Activated CD8-positive, alpha-beta memory T cell treated with anti-CD3 and anti-CD28 coated beads for 1 hour (primary cell): ENCODE results near the gene ADARB2.
"Not testable (repeated sequence)": the region's sequence is repeated elsewhere in the genome, so short reads cannot be mapped to it uniquely, and the experiment has no call there.

Experiments used
- DNase-seq, 2 donors: peaks; one replicate each; pipeline ENCODE4 v3.0.0-alpha.2; 2020; ENCODE audit warnings: low read depth in 1 of 2; ENCODE audit errors: extremely low read depth in 1 of 2

ADARB2 gene

DNA sequence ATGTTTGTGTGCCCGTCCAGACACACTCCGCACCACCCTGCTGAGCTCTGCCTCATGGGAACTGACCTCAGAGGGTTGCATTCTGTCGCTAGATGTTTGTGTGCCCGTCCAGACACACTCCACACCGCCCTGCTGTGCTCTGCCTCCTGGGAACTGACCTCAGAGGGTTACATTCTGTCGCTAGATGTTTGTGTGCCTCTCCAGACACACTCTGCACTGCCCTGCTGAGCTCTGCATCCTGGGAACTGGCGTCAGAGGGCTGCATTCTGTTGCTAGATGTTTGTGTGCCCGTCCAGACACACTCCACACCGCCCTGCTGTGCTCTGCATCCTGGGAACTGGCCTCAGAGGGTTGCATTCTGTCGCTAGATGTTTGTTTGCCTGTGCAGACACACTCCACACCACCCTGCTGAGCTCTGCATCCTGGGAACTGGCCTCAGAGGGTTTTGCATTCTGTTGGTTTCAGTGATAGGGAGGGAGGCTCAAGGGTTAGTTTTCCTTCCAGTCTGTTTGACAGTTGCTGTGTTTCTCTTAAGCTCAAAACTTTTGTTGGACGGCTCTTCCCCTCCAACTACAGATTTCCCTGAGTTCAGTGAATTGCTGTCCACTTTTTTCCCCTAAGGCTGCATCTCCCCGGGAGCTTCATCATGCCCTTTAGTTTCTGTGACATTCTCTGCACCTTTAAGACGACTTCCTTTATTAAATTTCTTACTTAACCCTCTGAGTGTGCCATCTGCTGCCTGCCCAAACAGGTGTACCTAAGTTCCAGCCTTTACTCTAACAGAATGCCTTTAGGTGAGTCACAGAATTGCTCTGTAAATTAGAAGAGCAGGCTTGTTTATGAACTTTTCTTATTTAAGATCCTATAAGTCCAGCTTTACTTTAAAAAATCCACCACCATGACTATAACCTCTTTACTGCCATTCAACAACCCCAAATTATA, 119.7 kb downstream of the ADARB2 start:
- not testable (repeated sequence) for DNase-seq

DNA sequence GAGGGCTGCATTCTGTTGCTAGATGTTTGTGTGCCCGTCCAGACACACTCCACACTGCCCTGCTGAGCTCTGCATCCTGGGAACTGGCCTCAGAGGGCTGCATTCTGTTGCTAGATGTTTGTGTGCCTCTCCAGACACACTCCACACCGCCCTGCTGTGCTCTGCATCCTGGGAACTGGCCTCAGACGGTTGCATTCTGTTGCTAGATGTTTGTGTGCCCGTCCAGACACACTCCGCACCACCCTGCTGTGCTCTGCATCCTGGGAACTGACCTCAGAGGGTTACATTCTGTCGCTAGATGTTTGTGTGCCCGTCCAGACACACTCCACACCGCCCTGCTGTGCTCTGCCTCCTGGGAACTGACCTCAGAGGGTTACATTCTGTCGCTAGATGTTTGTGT, 120.6 kb downstream of the ADARB2 start:
- not testable (repeated sequence) for DNase-seq

DNA sequence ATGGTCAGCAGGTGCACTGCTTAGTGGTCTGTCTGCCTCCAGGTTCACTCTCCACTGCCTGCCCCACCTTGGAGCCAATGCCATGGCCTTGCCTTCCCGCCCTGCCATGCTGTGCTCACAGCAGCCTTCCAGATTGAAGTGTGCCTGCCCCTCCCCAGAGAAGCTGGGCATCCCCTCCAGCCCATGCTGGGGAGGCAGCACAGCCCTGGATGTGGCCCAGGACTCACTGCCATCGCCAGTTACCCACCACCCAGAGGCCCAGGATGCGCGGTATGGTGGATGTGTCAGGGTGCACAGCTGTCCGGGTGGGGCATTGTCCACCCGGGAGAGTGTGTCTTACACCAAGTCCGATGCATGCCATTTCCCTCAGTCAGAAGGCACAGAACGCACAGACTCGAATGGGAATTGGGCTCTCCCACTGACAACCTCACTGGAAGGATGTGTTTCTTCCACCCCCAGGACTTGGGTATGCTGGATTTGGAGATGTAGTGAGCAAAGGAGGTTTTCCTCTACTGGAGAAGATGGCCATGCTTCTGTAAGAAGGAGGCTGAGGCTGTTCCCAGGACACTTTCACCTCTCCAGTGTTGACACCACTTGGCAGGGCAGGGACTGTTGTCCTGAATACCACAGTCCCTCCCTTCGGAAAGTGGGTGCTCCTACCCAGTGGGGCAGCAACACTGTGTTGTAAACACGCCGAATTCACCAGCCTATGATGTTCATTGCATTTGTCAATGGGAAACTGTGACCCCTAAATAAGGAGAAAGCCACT, 122.0 kb downstream of the ADARB2 start:
- no peak for DNase-seq

DNA sequence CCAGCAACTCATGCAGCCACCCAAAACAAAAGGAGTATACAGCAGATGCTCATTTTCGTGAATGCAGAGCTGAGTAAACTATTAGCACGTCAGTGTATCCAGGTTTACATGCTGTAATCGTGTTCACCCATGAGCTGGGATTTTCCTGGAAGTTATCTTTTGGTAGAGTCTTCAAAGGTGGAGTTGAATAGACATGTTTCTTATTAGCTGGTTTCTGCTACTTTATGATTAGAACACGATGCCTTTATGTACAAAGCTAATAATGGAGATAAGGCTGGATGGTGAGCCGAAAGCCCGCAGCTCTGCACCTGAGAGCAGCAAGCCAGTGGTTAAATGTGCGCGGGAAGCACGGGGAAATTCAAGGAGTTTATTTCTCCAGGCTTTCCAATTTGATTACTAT, 123.8 kb downstream of the ADARB2 start:
- no peak for DNase-seq

DNA sequence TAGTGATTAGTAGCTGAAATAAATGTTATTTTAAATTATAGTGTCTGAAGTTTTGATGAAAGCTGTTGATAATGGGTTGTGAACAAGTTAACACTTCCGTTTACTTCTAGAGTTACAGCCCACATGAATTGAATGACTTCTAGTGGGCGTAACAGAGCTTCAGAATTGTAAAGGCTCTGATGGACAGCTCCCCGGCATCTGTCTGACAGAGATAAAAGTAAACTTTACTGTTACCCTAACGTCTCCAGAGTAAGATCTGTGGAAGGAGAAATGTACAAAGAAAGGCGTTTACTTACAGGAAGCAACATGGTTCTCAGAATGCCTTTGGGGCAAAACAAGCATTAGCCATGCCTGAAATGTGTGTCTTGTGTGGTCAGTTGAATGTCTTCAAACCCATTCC, 124.4 kb downstream of the ADARB2 start:
- no peak for DNase-seq

DNA sequence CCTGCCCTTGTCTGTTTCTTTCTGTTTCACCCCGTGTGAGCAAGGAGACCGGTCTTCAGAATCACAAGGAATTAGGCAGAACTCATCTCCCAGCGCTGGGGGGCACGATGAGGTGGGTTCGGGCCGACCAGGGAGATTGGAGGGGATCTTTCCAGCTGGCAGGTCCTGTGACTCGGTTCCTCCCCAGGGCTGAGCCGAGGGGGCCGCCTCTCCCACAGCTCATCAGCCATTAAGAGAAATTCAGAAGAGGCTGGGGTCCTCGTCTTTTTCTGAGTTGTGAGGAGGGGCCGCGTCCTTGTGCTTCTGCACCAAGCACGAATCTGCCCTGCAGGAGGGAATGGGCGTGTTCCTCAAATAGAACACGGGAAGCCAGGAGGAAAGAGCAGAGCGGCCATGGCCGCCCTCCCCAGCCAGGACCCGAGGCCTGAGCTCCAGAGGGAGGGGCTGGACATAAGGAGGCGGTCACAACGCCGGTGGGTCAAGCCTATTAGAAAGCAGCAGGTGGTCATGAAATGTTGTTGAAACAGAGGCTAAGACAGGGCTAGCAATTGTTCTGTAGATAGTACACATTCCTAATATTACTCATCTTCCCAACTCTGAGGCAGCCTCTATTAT, 125.3 kb downstream of the ADARB2 start:
- DNase-seq: no peak

DNA sequence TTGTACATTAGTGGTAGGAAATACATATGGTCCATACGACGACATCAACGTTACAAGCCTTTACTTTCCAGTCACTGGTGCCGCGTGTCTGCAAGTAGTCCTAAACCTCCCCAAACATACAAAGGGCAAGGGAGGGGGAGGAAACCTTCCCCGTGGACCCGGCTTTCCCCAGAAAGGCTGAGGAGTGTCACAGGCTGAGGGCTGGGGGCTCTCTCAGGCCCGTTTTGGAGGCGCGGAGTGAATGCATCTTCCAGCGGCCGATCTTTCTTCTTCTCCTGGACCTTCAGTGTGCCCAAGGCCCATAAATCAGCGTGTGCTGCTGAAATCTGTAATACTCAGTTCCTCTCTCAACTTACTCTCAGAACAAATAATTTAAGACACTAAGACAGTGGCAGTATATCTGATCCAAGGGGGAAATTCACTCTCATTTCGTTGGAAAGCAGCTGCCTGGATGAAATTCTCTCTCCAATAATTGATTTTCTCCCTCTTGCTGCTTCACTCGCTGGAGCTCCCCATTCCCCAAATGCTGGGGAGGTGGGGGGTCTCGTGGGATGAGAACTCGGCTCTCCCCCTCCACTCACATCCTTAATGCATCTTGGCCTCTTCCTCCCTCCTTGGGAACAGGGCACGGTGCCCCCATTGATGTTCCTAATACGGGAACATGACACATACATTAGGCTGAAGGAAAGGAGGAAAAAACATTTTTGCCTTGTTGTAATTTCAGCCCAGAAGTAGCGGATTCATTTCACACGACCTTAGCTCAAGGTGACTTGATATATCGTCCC, 126.1 kb downstream of the ADARB2 start:
- no peak for DNase-seq

DNA sequence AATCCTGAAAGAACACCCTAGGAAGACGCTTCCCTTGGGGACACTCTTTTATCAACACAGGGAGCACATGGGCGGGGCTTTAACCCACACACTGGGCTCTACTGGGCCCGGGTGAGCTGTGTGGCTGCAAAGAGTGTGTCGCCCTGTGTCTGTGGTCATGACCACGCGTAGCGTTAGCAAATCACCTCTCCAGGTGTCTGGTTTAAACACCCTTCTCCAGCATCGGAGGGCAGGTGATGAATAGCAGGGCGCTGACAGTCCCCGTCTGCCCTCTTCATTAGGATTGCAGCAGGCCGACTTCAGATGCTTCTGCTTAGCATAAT, 127.7 kb downstream of the ADARB2 start:
- DNase-seq: no peak

DNA sequence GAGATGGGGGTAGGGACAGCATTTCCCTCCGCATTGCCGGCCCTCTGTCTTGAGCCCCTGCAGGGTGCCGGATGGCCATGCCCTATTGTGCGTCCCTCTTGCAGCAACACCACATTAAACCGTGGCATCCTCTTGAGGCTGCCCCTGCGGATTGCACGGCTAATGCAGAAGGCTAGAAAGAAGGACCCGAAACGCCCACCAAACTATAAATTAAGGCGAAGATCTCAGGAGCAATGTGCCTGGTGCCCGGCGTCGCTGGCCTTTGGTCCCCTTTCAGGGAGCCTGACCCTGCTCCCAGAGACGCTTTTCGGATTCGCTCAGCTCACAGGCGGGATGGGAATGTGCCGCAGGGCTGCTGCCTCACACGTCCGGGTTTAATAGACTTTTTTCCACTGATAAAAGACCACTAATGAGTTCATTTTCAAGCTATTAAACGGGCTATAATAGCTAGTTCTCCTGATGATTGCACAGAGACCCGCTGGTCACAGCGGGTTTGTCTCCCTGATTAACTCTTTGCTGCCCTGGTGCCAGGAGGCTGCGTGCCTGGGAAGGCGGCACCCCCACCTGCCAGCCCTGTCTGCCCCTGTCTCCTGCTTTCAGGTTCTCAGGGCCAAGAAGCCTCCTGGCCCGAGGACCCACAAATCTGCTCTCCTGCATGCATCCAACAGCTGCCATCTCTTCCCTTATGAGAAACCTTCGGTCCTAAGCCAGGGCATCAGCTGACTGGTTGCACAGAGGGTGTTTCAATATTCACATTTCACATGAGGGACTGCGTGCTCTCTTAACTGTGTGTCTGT, 128.3 kb downstream of the ADARB2 start:
- DNase-seq: no peak

DNA sequence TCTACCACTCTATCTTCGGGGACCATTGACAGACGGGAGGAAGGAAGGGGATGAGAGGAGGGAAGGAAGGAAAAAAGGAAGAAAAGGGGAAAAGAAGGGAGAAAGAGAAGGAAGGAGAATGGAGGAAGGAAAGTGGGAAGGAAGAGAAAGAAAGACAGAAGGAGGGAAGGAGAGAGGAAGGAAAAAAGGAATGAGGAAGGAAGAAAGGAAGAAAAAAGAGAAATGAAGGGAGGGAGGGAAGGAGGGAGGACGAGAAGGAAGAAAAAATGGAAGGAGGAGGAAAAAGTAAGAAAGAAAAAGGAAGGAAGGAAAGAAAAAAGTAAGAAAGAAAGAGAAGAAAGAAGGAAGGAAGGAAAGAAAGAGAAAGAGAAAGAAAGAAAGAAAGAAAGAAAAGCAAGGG, 128.9 kb downstream of the ADARB2 start:
- no peak for DNase-seq

DNA sequence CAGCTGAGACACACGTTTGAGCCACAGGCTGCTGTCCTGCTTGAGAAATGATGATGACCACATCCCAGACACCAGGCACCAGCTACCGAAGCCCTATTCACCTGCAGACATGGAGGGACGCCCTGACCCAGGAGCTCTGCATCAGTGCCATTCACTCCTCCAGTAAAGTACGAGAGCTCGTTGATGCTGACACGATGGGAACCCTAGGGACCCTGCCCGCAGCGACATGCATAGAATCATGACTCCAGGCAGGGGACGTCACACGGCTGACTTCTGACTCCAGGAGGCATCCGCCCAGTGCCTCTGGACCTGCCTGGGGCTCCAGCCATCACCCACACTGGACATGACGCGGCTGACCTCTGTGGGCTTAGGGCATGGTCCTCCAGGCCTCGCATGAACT, 129.9 kb downstream of the ADARB2 start:
- DNase-seq: no peak

DNA sequence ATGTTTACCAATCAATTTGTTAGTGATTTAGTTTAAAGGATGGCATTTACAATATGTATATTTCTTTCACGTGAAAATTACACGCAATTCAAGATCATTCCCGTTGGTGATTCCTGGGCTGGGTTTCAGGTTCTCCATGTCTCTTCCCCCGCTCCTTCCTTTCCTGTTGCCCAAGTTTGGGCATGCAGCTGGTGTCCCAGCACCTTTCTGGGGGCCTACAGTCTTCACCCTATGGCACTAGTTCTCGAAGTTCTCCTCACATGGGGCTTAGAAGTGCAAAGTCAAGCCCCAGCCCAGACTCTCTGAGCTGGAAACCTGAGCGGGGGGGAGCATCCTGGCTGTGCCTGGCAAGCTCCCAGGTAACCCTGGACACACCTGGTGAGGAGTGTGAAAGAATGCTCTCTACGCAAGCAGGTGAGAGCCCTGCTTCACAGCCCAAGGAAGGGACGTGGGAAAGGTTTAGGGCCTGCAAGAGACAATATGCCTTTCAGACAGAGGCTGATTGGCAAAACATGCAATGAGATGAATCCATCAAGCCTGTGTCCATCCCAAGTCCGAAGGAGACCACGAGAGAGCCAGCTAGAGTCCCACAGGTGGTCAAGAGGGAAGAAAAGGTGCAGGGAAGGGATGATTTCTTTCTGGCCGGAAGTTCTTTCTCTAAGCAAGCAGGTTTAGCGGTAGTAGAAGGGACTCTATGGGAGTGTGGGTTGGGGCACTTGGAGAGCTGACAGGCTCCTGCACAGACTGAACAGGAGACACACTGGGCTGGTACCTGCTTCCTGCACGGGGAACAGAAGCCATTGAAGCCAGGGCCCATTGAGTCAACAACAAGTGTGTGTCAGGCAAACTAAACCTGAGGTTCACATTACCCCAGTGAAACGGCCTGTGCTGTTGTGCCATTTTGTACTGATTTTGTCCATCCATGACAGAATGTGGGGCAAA, 131.1 kb downstream of the ADARB2 start:
- no peak for DNase-seq

DNA sequence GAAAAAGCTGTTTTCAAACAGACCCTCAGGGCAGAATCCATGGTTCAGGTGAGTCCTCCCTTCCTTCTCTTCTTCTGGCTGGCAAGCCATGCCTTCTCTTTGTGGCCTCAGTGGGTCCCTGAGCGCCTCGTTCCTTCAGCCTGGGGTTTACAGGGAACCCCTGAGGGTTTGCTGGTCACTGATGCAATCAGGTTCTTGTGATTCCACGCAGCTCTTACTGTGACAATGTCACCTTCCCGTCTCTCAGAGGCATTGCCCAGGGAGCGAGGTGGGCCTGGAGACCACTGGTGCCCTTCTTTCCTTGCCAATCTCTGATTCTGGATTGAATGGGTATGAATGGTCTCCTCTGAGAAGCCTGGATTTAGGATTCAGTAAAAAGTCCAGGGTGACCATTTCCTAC, 132.2 kb downstream of the ADARB2 start:
- DNase-seq: no peak

DNA sequence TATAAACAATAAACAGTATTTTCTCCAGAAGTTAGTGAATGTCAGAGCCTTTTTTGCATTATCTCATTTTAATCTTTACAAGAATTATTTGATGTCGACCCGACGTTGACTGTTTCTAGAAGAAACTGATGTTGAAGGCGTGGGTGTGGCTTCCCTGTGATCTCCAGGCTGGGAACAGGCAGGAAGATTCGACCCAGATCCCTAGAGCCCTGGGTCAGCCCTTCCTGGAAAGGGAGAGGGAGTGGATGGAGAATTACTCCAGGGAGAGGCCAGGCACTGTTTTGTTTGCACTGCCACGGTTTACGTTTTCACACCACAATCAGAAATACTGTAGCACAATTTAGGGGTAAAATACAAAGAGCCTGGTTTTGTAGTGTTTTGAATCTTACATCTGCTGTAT, 133.1 kb downstream of the ADARB2 start:
- DNase-seq: no peak

DNA sequence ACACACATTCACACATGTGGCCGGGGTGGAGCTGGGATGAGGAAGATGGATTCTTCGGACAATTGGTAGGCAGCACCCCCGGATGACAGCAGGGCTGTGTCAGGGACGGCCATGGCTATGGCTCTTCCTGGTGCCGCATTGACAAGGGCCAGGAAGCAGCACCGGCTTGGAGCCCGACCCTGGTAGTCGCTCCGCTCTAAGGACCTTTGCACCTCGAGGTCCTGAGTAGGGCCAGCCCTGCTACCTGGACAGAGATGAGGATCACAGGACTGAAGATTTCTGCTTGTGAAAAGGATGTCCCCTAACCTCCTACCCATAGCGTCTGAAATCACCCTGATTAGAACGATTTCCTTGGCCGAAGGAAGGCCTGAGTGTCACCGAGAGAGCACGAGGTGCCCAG, 134.1 kb downstream of the ADARB2 start:
- no peak for DNase-seq

DNA sequence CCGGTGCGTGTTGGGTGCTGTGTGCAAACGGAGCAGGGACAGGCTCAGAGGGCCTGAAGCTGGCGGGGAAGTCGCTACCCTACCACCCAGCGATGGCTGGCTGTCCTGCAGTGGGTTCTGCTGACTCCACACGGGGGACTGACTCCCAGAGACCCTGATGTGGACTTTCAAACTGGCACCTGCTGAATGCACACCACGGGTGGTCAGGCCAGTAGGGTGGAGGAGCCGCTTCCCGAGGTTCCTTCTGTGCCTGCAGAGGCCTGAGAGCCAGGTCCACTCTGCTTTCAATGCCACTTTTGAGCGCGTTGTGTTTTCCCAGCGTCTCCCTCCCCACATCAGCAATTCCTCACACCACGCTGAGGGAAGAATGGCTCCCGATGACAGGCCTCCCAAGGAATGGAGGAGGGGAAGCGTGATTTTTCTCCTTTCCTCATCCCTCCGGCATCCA, 135.3 kb downstream of the ADARB2 start:
- no peak for DNase-seq

DNA sequence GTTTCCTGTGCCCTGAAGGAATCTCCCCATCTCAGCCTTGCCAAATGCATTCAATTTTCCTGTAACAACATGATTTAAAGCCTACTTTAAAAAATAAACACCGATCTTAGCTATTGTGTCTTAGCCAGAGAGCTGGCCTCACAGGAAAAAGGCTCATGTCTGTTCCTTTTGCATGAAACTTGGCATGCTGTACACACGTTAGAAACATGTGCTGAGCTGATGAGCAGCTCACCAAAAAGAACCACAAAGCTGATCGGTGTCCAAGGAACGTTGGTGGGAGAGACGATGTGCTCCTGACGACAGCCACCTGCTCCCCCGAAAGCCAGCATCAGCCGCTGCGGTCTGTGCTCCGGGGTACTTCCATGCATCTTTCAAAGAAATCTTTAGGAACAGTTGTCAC, 135.9 kb downstream of the ADARB2 start:
- DNase-seq: no peak

DNA sequence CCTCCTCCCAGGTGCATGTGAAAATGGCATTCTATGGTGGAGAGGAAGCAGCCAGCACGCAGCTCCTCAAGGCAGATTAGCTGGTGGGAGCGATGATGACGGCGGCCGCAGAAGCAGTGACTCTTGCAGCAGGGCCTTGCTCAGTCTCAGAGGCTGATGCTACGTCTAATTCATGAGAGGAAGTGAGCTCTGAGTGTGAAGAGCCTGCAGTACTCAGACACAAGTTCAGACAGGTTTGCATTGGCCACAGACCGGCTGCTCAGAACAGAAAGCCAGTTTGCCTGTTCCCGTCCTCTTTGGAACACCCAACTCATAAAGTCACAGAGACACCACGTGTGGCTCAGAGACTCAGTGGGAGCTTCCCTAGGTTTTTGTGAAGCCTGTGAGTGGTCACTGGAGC, 136.5 kb downstream of the ADARB2 start:
- no peak for DNase-seq
